AG08395 (cell line): ENCODE data around the gene NIT2.

Experiments
- DNase-seq: peaks from one replicate; pipeline ENCODE4 v3.0.0; 2012; ENCODE audit warnings: mixed read lengths, low spot score

The NIT2 gene

DNA sequence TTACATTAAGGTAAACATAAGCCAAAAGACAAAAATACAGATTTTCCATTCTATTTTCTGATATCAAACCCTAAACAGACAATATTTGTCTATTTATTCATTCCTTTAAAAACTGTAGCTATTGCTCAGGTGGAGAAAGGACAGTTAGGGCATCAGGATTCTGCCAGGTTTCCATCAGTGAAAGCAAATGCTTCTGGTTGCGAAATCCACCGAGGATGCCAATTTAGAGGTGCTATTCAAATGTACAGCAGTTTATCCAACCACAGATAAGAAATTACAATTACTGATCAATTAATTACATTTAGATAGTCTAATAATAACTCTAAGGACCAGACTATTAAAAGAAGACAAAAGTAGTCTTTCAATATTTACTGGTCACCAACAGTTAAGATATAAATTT, 62.4 kb downstream of the NIT2 start:
- no peak for DNase-seq

DNA sequence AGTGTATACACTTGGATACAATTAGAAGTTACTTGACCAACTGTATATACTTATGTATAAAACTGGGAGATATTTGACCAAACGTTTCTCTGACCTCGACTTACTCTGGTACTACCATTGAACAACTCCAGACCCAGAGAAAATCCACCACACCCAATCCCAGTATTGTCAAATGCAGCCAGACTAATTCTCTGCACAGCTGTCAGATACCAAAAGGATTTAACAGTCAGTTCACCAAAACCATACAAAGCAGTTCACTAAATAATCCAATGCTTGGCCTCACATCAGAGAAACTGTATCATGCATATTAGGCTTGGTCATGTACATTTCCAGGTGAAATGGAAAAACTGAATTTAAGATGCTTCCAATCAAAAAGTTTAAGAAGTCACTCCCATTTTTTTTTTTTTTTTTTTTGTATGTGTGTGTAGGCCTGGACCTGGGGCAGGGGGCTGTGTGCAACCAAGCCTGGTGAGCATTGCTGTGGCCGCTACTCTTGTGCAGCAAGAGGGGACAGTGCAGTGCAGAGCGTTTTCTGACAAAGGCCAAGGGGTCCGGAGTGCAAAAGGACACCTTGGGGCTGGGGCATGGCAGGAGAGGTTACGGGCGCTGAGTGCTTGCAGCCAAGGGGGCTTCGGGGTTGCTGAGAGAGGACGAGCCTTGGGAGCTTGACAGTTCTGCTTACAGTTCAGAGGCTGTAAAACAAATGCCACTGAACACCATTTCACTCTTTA, 64.9 kb downstream of the NIT2 start:
- no peak for DNase-seq

DNA sequence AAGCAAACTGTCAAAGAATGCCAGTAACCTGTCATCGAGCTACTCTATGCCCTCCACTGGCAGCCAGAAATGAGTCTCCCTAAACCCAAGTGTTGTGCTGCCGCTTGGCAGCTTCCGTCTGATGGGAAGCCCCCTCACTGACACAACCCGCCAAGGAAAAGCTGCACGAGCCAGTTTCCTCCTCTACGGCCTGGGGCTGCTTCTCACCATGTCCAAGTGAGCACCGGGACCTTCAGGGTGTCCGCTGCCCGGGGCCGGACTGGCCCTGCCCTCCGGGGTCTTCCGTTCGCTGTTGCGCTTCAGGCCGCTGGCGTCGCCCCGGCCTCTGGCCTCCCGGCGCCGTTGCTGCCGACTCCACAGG, 65.8 kb downstream of the NIT2 start:
- DNase-seq = no peak

DNA sequence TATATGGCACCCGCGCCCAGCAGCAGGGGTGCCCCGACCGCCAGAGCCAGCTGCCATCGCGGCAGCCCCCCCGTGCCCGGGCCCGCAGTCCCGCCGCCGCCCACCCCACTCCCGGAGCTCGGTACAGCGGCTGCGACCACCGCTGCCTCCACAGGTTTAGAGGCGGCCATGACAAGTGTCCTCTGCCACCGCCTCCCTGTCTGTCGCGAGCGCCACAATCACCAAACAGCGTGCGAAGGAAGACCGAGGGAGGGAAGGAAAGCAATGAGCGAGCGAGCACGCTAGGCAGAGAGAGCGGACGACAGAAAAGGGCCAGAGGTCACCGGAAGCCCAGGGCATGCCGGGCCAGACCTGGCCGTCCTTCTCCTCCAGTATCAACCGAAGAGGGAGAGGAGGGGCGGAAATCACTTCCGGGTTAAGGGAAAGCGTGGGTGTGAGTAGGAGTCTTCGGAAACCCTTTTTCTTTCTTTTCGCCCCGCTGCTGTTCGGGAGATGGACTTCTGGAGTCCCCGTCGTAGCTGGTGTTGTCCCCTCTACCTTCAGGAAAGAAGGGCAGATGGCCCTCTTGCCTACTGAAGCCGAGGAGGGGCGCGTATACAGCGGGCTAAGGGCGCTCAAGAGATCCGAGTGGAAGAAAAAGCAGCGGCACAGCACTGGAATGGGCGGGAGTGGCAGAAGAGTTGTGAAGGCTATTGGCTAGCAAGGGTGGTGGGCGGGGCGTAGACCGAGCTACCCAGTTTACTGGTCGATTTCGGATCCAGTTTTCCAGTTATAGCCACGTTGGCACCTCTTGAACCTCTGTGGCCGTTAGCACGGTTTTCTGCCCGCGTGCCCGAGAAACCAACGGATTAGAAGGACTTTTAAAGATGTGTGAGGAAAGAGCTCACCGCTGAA, 66.5 kb downstream of the NIT2 start, which contains the start of the genes LNP1 and TOMM70:
LNP1 (plus strand) TSS at position 760 of the 894 bp plus-strand sequence. CDS start 28,191 bp downstream, outside the sequence.
TOMM70 (minus strand) TSS at position 310 of the 894 bp plus-strand sequence; CDS start at position 170, 140 bp downstream.
- DNase-seq = peak; percentile 94

DNA sequence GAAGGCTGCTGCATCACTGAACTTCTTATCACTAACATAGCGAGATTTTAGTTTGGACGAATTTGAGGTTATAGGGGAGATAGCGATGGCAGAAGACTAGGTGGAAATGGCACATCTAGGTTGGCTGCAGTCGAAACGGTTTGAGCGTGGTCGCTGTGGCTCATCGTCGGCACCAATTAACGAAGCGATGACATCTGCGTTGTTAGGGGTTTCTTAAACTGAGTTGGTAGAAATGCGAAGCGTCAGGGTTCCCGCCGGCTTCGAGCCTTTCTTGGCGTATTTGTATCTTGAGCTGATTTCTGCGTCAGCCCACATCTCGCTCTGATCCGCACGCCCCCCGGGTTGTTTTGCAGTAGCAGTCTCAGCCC, 67.1 kb downstream of the NIT2 start:
- peak; percentile 4 for DNase-seq

DNA sequence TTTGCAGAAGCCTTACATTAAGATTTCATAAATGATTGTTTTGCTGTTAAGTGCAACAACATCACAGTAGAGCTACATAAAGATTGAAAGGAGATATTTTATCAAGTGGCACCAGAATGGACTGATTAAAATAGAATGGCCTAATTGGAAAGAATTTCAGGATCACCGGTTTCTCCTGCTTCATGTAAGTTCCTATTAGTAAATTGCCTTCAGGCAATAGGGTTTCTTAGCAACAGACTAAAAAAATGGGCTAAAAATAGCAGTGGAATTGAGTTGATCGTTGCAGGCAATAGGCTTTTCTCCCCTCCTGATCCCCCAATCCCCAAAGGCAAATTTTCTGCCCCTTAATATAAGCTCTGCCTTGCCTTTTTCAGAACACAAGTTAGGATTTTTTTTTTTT, 67.7 kb downstream of the NIT2 start:
- DNase-seq = peak; percentile 7

DNA sequence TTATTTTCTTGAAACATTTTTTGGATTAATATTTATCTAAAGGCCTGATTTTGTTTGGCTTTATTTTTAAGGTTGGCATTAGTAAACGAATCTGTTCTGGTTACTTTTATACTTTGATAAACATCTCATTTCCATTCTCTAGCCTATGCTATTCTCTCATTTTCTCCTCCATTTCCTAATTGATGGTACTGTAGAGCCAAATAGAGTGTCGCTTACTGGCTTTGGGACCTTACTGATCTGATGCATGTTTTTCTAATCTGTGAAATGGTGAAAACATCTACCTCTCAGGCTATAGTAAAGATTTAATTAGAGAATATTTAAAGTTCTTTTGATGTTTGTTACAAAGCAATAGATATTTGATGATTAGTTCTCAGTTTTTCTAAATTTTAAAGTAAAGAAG, 68.3 kb downstream of the NIT2 start:
- no peak for DNase-seq

DNA sequence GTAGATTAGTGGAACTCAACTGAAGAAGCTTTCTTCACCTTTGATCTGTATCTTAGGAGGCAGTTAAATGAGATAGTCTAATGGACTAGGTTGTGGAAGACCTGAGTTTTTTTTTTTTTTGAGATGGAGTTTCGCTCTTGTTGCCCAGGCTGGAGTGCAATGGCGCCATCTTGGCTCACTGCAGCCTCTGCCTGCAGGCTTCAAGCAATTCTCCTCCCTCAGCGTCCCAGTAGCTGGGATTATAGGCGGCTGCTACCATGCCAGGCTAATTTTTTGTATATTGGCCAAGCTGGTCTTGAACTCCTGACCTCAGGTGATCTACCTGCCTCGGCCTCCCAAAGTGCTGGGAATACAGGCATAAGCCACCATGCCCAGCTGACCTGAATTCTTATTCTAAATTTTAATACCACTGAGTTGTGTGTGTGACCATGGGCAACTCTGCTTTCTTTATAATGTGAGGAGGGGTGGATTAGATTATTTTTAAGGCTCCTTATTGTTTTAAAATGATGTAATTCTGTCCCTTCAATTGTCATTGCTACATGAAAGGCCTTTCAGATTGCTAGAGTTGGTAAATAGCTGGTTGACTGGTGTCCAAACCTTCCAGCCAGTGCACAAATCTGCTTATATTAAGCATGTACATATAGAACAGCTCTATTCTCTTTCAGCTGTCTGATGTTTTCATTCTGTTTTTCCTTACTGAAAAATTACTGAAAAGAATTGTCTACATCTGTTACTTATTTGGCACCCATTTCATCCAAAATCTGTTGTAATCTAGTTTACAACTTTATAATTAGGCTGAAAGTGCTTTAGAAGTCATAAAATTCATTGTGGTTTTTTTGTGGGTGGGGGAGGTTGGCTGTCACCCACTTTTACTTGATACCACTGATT, 69.0 kb downstream of the NIT2 start:
- no peak for DNase-seq

DNA sequence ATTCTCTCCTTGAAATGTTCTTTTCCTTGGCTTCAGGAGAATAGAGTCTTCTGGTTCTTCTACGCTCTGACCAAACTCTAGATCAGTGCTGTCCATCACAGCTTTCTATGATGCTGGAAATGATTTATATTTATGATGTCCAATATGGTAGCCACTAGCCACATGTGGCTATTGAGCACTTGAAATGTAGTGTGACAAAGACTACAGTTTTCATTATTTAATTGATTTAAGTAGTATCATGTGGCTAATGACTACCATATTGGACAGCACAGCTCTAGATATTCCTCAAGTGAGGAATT, 69.6 kb downstream of the NIT2 start:
- DNase-seq = no peak

DNA sequence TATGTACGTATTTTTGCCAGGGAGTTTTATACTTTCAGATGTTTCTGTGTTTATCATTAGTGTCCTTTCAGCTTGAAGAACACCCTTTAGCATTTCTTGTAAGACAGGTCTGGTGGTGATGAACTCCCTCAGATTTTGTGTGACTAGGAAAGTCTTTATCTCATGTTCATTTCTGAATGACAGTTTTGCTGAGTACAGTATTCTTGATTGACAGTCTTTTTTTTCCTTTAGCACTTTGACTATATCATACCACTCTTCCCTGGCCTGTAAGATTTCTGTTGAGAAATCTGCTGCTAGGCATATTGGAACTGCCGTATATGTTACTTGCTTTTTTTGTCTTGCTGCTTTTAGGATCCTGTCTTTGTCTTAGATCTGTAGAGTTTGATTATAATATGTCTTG, 72.6 kb downstream of the NIT2 start:
- no peak for DNase-seq

DNA sequence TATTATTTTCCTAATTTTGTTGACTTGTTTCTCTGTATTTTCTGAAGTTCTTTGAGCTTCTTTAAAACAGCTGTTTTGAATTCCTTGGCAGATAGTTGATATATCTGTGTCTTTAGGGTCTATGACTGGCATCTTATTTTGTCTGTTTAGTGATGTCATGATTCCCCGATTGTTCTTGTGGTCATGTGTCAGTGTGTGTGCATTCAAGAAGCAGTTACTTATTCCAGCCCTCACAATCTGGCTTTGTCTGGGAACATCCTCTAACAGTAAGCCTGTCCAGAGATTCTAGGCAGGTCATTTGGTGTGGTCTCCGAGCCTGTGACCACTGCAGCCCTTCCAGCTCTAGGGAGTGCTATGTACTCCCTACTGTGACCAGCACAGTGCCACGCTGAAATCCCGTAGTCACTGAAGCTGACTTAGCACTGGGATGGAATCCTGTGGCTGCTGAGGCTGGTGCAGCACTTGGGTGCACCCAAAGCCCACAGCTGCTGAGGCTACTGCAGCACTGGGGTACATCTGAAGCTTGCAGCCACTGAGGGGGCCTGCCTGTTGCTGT, 73.5 kb downstream of the NIT2 start:
- DNase-seq = no peak
